HUES64 (cell line): ENCODE data around the gene PRKAR1B.
"Not testable (repeated sequence)": the region's sequence is repeated elsewhere in the genome, so short reads cannot be mapped to it uniquely, and the experiment has no call there.

Experiments
- H3K27ac ChIP-seq: 2 replicates; pipeline ENCODE4 v1.7.0; 2013; ENCODE audit warnings: low read depth, low read length, inconsistent platforms
- H3K27me3 ChIP-seq: 2 replicates; pipeline ENCODE4 v1.6.1; 2013; ENCODE audit warnings: mild to moderate bottlenecking, low read length; ENCODE audit not compliant: insufficient read depth
- H3K36me3 ChIP-seq: 2 replicates; pipeline ENCODE4 v1.6.1; 2013; ENCODE audit warnings: mild to moderate bottlenecking, low read length; ENCODE audit not compliant: insufficient read depth
- H3K4me1 ChIP-seq: 2 replicates; pipeline ENCODE4 v1.6.1; 2013; ENCODE audit warnings: mild to moderate bottlenecking, low read length, moderate library complexity; ENCODE audit not compliant: insufficient read depth
- H3K4me3 ChIP-seq: 2 replicates; pipeline ENCODE4 v1.5.1; 2013; ENCODE audit warnings: mild to moderate bottlenecking, low read length, moderate library complexity
- H3K9ac ChIP-seq: 2 replicates; pipeline ENCODE4 v1.6.1; 2013; ENCODE audit warnings: mild to moderate bottlenecking, low read depth, low read length
- H3K9me3 ChIP-seq: 2 replicates; pipeline ENCODE4 v1.6.1; 2013; ENCODE audit warnings: low read depth, low read length; ENCODE audit not compliant: insufficient read depth
- WGBS: fragments of 150-250, 120-280 bp; methylation state at CpG from one replicate; pipeline ENCODE4 v1.1.7; 2013; ENCODE audit warnings: missing lambda C conversion rate; 5-methylcytosine and 5-hydroxymethylcytosine counted together

PRKAR1B gene

GRCh38 chr7:756928-757560 lies 30.0 kb upstream of the PRKAR1B start:
- H3K9ac ChIP-seq = no peak overlapping the region
- H3K27me3 ChIP-seq = no peaks in the 10 kb centered on the region
- H3K4me1 ChIP-seq = no peaks in the 10 kb centered on the region
- WGBS = 96% methylated on average over 35 of the region's 35 CpGs
- H3K9me3 ChIP-seq = no peaks in the 10 kb centered on the region
- no peak overlapping the region for H3K27ac ChIP-seq
- H3K4me3 ChIP-seq = no peak overlapping the region
- H3K36me3 ChIP-seq = peaks cover 77% of the 10 kb centered on the region

- Histone ChIP-seq H3K4me3 (no peak overlapping the region), H3K27ac (no peak overlapping the region), H3K36me3 (peaks cover 74% of the 10 kb centered on the region), H3K4me1 (no peaks in the 10 kb centered on the region), H3K27me3 (no peaks in the 10 kb centered on the region), H3K9me3 (no peaks in the 10 kb centered on the region), H3K9ac (no peak overlapping the region)
- 96% methylated on average over 30 of the region's 30 CpGs for WGBS
Measured at GRCh38 chr7:756231-756927, 29.3 kb upstream of the PRKAR1B start.

GRCh38 chr7:755413-755805 lies 28.3 kb upstream of the PRKAR1B start:
- 96% methylated on average over 9 of the region's 9 CpGs for WGBS
- Histone ChIP-seq H3K9ac (no peak overlapping the region), H3K27me3 (no peaks in the 10 kb centered on the region), H3K27ac (no peak overlapping the region), H3K36me3 (peaks cover 78% of the 10 kb centered on the region), H3K9me3 (no peaks in the 10 kb centered on the region), H3K4me3 (no peak overlapping the region), H3K4me1 (no peaks in the 10 kb centered on the region)

- Histone ChIP-seq H3K9me3 (no peaks in the 10 kb centered on the region), H3K9ac (no peak overlapping the region), H3K4me1 (no peaks in the 10 kb centered on the region), H3K27me3 (no peaks in the 10 kb centered on the region), H3K4me3 (no peak overlapping the region), H3K27ac (no peak overlapping the region), H3K36me3 (peaks cover 73% of the 10 kb centered on the region)
- WGBS = 95% methylated on average over 49 of the region's 49 CpGs
Measured at GRCh38 chr7:754531-755412, 27.7 kb upstream of the PRKAR1B start.

- Histone ChIP-seq H3K27ac (no peak overlapping the region), H3K9me3 (no peaks in the 10 kb centered on the region), H3K4me1 (no peaks in the 10 kb centered on the region), H3K4me3 (no peak overlapping the region), H3K27me3 (no peaks in the 10 kb centered on the region), H3K36me3 (peaks cover 63% of the 10 kb centered on the region), H3K9ac (no peak overlapping the region)
- 96% methylated on average over 17 of the region's 17 CpGs for WGBS
Measured at GRCh38 chr7:753190-753589, 26.1 kb upstream of the PRKAR1B start.

GRCh38 chr7:752256-752655 lies 25.2 kb upstream of the PRKAR1B start:
- H3K36me3 ChIP-seq = peaks cover 53% of the 10 kb centered on the region
- H3K4me3 ChIP-seq, H3K9me3 ChIP-seq, H3K27me3 ChIP-seq, H3K27ac ChIP-seq, H3K9ac ChIP-seq, H3K4me1 ChIP-seq: not testable (repeated sequence)
- 92% methylated on average over 33 of the region's 33 CpGs for WGBS

GRCh38 chr7:751826-752225 lies 24.7 kb upstream of the PRKAR1B start:
- H3K27ac ChIP-seq = no peak overlapping the region
- H3K9ac ChIP-seq = no peak overlapping the region
- no peak overlapping the region for H3K4me3 ChIP-seq
- no peaks in the 10 kb centered on the region for H3K9me3 ChIP-seq
- WGBS = 94% methylated on average over 15 of the region's 15 CpGs
- H3K27me3 ChIP-seq = no peaks in the 10 kb centered on the region
- H3K36me3 ChIP-seq = peaks cover 49% of the 10 kb centered on the region
- H3K4me1 ChIP-seq = no peaks in the 10 kb centered on the region

GRCh38 chr7:750111-750905 lies 23.2 kb upstream of the PRKAR1B start:
- H3K27me3 ChIP-seq = no peaks in the 10 kb centered on the region
- H3K4me3 ChIP-seq = no peak overlapping the region
- 96% methylated on average over 26 of the region's 26 CpGs for WGBS
- no peak overlapping the region for H3K27ac ChIP-seq
- no peak overlapping the region for H3K9ac ChIP-seq
- H3K9me3 ChIP-seq = no peaks in the 10 kb centered on the region
- H3K36me3 ChIP-seq = peaks cover 42% of the 10 kb centered on the region
- no peaks in the 10 kb centered on the region for H3K4me1 ChIP-seq

GRCh38 chr7:749140-749551 lies 22.1 kb upstream of the PRKAR1B start:
- H3K36me3 ChIP-seq = peaks cover 37% of the 10 kb centered on the region
- H3K27me3 ChIP-seq = no peaks in the 10 kb centered on the region
- WGBS = 94% methylated on average over 14 of the region's 14 CpGs
- H3K4me1 ChIP-seq = no peaks in the 10 kb centered on the region
- H3K9me3 ChIP-seq = no peaks in the 10 kb centered on the region
- H3K27ac ChIP-seq = no peak overlapping the region
- no peak overlapping the region for H3K9ac ChIP-seq
- no peak overlapping the region for H3K4me3 ChIP-seq

- no peaks in the 10 kb centered on the region for H3K4me1 ChIP-seq
- H3K9me3 ChIP-seq = no peaks in the 10 kb centered on the region
- no peak overlapping the region for H3K27ac ChIP-seq
- H3K36me3 ChIP-seq = peaks cover 35% of the 10 kb centered on the region
- no peaks in the 10 kb centered on the region for H3K27me3 ChIP-seq
- WGBS = 95% methylated on average over 15 of the region's 15 CpGs
- no peak overlapping the region for H3K9ac ChIP-seq
- no peak overlapping the region for H3K4me3 ChIP-seq
Measured at GRCh38 chr7:748446-748845, 21.4 kb upstream of the PRKAR1B start.
